Activated naive CD4-positive, alpha-beta T cell treated with anti-CD3 and anti-CD28 coated beads, Interleukin-2, amount 50 U/mL, for 72 hours (primary cell): ENCODE data around the gene FZR1. TPM values are rescaled to one million over a fixed set of nuclear protein-coding genes. Genes with fewer than 3 reads are reported as not detected.

Source experiments
- ATAC-seq, 2 donors: fragments of 150-1000 bp; cut with Tn5 transposase; 2 replicates each; pipeline ENCODE4 v1.10.0; 2021; ENCODE audit warnings: mild to moderate bottlenecking in 2 of 2, moderate library complexity in 2 of 2
- DNase-seq, 2 donors: peaks; one replicate each; pipeline ENCODE4 v3.0.0; 2021 to 2022; ENCODE audit warnings: low spot score in 2 of 2
- H3K27ac Mint-ChIP-seq, 2 donors: one replicate each; pipeline ENCODE4 v1.8.0; 2022; ENCODE audit warnings: mild to moderate bottlenecking in 2 of 2, mixed read lengths in 2 of 2
- H3K36me3 Mint-ChIP-seq, 2 donors: one replicate each; pipeline ENCODE4 v1.8.0; 2022; ENCODE audit warnings: mixed read lengths in 2 of 2
- H3K9me3 Mint-ChIP-seq, 2 donors: one replicate each; pipeline ENCODE4 v1.8.0; 2022; ENCODE audit warnings: mixed read lengths in 2 of 2
- total RNA-seq, 2 donors: library from RNA; stranded (reverse); gene quantifications; one replicate each; pipeline ENCODE4 v1.2.3, GENCODE V29; 2022

FZR1 gene
- total RNA-seq, 2 donors from 2014 or later, result 52.4 to 73.5 TPM

DNA sequence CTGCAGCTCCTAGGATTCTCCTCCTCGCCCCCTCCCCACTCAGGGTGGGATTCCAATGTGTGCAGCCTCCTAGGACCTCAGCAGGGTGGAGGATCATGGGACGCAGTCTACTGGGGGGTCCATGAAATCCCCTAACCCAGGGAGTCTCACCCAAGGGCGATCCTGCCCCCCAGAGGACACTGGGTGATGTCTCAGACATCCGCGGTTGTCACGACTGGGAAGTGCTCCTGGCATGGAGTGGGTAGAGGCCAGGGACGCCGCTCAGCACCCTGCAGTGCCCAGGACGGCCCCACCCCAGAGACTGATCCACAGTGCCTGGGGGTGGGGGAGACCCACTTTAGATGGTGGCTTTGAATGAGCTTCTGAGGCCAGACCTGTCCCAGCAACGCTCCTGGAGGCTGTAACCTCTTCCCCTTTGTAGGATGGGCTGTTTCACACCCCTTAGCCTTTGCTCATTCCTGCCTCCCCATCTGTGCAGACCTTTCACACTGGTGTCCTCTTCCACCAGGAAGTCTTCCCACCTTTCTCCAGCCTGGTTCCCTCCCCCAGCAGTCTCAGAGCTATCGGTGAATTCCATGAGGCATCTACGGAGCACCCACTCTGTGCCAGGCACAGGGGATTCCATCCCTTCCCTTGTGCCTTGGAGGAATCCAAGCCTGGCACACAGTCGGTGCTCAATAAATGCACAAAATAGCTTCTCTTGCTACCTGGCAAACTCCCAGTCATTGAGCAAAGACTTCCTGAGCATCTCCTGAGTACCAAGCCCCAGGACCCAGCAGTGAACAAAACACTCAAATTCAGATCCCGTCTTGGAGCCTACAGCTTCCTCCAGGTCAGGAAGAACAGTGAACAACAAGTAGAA lies 36.2 kb upstream of the FZR1 start:
- no peak for DNase-seq
- ATAC-seq, result no peak
- H3K27ac Mint-ChIP-seq, result no peak overlapping the region
- H3K9me3 Mint-ChIP-seq, result peaks cover 0 to 9% of the 10 kb centered on the region in 2 donors
- H3K36me3 Mint-ChIP-seq, result peaks cover 0 to 6% of the 10 kb centered on the region in 2 donors

DNA sequence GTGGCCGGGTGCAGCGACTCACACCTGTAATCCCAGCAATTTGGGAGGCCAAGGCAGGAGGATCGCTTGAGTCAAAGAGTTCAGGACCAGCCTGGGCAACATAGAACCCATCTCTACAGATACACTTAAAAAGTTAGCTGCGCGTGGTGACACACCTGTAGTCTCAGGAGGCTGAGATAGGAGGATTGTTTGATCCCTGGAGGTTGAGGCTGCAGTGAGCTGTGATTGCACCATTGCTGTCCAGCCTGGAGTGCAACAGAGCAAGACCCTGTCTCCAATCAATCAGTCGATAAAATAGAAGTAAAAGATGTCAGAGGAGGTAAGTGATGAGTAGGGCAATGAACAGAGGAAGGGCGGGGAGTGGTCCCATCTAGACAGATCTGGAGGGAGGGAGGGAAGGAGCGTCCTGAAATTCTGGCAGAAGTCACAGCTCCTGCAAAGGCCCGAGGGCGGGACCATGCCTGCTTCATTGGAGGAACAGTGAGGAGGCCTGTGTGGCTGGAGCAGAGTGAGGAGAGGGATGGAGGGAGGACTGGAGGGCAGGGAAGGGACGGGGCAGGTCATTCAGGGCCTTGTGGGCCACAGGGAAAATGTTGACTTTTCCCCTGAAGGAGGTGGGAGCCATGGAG lies 35.5 kb upstream of the FZR1 start:
- H3K9me3 Mint-ChIP-seq, result peaks cover 0 to 9% of the 10 kb centered on the region in 2 donors
- no peak overlapping the region for H3K27ac Mint-ChIP-seq
- no peak for ATAC-seq
- H3K36me3 Mint-ChIP-seq, result peaks cover 0 to 6% of the 10 kb centered on the region in 2 donors
- DNase-seq, result no peak

DNA sequence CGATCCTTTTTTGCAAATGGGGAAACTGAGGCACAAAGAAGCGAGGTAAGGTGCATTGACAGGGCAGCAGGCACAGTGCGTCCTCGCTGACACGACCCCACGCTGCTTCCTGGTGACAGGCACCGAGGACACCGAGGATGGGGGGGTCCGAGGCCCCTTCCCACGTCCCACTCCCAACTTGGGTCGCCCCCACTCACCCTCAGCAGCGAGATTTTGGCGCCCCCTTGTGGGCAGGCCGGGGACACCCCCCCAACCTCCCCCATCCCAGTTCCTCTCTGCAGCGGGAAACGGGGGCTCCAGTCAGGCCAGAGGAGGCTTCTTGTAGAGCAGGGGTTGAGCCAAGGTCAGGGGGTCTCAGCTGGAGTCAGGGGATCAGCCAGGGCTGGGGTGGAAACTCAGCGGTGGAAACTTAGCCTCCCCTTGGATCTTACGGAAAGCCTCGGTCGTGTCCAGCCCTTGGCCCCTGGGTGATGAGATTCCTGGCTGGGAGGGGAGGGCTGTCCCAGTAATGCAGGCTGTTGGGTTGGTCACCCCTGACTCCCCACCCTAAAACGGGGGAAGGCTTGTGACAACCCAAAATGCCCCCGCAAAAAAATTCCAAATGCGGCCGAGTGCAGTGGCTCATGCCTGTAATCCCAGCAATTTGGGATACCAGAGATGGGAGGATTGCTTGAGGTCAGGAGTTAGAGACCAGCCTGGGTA lies 34.0 kb upstream of the FZR1 start:
- Mint-ChIP-seq H3K36me3 (peaks cover 0 to 6% of the 10 kb centered on the region in 2 donors), H3K9me3 (peaks cover 0 to 9% of the 10 kb centered on the region in 2 donors), H3K27ac (no peak overlapping the region)
- ATAC-seq, result peak; percentile 50 to 57
- DNase-seq, result peak in 1 of 2 donors; percentile 64

DNA sequence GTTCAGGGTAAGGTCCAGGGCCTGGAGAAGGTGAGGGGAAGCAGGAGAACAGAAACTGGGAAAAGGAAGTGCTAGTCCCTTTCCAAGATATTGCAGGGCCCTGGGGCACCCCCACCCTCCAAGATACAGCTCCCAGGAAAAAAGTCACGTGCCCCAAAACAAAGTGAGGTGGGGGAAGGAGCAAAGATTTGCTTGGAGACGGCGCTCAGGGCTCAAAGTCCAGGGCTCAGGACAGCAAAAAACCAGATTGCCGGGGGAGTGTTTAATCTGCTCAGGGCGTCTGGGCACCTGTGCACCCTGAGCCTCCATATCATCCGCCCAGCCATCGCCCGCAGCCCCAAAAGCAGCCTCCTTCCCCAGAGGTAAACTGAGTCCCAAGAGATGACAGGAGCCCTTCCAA lies 32.1 kb upstream of the FZR1 start:
- ATAC-seq (no peak), DNase-seq (no peak)
- no peaks in the 10 kb centered on the region for H3K36me3 Mint-ChIP-seq

DNA sequence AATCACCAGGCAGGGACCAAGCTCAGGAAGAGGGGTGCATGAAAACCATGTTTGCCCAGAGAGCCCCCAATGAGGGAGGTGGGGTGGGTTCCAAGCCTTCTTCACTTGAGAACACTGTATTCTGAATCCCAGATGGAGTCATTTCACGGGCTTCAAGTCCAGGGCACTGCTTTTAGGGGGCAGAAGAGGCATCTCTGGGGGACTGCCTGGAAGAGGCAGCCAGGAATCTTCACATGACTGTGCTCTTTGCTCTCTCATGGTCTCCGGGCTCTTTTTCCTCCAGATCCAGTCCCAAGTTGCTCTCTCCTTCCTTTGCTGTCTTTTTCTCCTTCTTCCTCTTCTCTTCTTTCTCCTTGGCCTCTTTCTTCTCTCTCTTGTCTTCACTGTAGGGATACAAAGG lies 31.5 kb upstream of the FZR1 start:
- DNase-seq (no peak), ATAC-seq (no peak)
- Mint-ChIP-seq H3K9me3 (no peaks in the 10 kb centered on the region), H3K27ac (no peak overlapping the region), H3K36me3 (no peaks in the 10 kb centered on the region)

More for the DNA sequence above, 32.1 kb upstream of the FZR1 start:
- no peaks in the 10 kb centered on the region for H3K9me3 Mint-ChIP-seq
- no peak overlapping the region for H3K27ac Mint-ChIP-seq

DNA sequence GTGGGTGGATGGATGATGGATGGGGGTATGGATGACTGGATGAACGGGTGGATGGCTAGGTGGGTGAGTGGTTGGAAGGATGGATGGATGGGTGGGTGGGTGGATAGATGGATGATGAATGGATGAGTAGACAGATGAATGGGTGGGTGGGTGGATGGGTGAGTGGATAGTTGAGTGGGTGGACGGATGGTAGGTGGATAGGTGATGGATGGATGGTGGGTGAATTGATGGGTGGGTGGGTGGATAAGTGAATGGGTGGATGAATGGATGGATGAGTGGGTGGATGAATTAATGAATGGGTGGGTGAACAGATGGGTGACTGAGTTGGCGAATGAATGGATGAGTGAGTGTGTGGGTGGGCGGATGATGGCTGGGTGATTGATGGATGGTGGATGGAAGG lies 30.7 kb upstream of the FZR1 start:
- H3K9me3 Mint-ChIP-seq, result no peaks in the 10 kb centered on the region
- DNase-seq (no peak), ATAC-seq (no peak)
- H3K27ac Mint-ChIP-seq, result no peak overlapping the region
- no peaks in the 10 kb centered on the region for H3K36me3 Mint-ChIP-seq

DNA sequence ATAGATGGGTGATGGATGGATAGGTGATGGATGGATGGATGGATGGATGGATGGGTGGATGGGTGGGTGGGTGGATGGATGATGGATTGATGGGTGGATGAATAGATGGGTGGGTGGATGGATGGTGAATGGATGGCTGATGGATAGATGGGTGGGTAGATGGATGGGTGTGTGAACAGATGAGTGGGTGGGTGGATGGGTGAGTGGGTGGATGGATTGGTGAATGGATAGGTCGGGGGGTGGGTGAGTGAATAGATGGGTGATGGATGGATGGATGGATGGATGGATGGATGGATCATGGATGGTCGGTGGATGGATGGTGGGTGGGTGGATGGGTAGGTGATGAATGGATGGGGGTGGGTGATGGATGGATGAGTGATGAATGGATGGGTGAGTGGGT lies 29.3 kb upstream of the FZR1 start:
- ATAC-seq (no peak), DNase-seq (no peak)
- H3K9me3 Mint-ChIP-seq, result no peaks in the 10 kb centered on the region
- no peak overlapping the region for H3K27ac Mint-ChIP-seq
- no peaks in the 10 kb centered on the region for H3K36me3 Mint-ChIP-seq

DNA sequence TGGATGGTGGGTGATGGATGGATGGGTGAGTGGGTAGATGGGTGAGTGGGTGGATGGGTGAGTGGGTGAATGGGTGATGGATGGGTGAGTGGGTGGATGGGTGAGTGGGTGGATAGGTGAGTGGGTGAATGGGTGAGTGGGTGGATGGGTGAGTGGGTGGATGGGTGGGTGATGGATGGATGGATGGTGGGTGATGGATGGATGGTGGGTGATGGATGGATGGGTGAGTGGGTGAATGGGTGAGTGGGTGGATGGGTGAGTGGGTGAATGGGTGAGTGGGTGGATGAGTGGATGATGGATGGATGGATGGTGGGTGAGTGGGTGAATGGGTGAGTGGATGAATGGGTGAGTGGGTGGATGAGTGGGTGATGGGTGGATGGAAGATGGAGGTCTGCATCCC lies 28.6 kb upstream of the FZR1 start:
- ATAC-seq (no peak), DNase-seq (no peak)
- H3K27ac Mint-ChIP-seq, result no peak overlapping the region
- no peaks in the 10 kb centered on the region for H3K36me3 Mint-ChIP-seq
- H3K9me3 Mint-ChIP-seq, result no peaks in the 10 kb centered on the region

DNA sequence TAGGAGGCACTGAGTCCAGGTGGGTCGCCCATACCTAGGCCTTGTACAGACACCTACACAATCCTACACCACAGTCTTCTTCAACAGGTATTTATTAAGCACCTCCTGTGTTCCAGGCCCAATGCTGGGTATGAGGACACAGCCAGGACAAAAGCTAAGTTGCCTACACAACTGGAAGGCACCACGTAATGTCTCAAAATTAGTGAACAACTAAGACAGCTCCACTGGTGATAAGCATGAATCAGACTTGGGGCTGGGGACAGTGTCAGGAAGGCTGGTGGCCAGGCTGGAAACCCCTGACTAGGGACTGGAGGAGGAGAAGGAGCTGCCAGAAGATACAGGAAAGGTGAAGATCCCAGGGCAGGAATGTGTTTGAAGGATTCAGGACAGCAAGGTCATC lies 28.2 kb upstream of the FZR1 start:
- no peaks in the 10 kb centered on the region for H3K9me3 Mint-ChIP-seq
- DNase-seq, result no peak
- H3K27ac Mint-ChIP-seq, result no peak overlapping the region
- H3K36me3 Mint-ChIP-seq, result no peaks in the 10 kb centered on the region
- no peak for ATAC-seq

DNA sequence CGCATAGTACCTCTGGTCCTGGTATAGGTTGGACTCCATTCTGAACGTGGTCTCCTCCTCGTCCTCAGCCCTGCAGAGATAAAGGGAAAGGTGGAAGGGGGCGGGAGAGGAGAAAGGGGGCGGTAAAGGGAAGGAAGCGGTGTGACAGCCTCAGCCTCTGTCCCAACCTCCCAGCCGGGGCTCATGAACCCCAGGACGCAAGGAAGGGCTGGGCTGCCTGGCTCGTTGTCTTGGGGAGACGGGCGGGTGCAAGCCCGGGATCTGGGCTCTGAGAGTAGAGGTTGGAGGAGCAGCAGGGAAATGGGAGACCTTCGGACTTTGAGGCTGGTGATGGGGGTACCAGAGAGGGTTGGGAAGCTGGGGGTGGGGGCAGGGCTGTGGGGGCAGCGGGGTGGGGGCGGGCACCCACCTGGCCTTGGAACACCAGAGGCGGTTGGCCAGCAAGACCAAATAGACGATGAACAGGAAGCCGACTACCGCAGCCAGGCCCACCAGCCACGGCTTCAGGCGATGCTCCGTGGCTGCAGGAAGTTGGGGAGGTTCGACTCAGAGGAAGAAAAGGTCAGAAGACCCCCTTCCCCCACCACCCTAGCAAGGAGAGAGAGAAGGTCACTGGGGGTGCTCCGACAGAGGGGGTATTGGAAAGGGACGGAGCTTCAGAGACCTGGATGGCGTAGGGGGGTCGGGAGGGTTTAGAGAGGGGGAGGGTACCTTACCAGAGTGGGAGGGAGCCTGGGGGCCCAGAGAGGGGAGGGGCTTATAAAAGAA lies 27.5 kb upstream of the FZR1 start:
- no peak overlapping the region for H3K27ac Mint-ChIP-seq
- DNase-seq (no peak), ATAC-seq (peak; percentile 17 to 28)
- no peaks in the 10 kb centered on the region for H3K36me3 Mint-ChIP-seq
- H3K9me3 Mint-ChIP-seq, result no peaks in the 10 kb centered on the region

DNA sequence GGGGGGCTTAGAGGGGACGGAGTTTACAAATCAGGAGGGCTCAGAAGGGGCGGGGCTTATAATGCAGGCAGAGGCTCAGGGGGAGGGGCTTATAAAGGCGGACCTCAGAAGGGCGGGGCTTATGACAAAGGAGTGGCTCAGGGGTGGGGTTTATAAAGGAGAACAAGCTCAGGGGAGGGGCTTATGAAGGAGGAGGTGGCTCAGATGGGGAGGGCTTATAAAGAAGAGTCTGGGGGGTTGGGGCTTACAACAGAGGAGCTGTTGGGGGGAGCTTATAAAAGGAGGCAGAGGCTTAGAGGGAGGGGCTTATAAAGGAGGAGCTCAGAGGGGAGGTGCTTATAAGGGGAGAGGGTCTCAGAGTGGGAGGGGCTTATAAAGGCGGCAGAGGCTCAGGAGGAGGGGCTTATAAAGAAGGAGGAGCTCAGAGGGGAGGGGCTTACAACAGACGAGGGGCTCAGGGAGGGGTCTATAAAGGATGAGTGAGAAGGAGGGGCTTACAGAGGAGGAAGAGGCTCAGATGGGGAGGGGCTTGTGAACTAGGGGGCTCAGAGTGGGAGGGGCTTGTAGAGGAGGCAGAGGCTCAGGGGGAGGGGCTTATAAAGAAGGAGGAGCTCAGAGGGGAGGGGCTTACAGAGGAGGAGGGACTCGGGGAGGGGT lies 26.8 kb upstream of the FZR1 start:
- ATAC-seq, result peak; percentile 55 to 59
- no peaks in the 10 kb centered on the region for H3K36me3 Mint-ChIP-seq
- no peak overlapping the region for H3K27ac Mint-ChIP-seq

DNA sequence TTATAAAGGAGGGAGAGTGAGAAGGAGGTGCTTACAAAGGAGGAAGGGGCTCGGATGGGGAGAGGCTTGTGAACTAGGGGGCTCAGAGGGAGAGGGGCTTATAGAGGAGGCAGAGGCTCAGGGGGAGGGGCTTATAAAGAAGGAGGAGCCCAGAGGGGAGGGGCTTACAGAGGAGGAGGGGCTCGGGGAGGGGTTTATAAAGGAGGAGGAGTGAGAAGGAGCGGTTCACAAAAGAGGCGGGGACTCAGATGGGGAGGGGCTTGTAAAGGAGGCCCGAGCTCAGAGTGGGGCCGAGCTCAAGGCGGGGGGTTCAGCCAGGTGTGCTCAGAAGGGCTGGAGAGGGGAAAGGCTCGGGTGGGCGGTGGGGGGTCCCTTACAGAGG lies 26.3 kb upstream of the FZR1 start:
- DNase-seq (peak in 1 of 2 donors; percentile 39), ATAC-seq (peak; percentile 19 to 37)
- Mint-ChIP-seq H3K36me3 (no peaks in the 10 kb centered on the region), H3K27ac (no peak overlapping the region), H3K9me3 (no peaks in the 10 kb centered on the region)

More for the DNA sequence above, 26.8 kb upstream of the FZR1 start:
- H3K9me3 Mint-ChIP-seq, result no peaks in the 10 kb centered on the region
- DNase-seq, result peak in 1 of 2 donors; percentile 51

DNA sequence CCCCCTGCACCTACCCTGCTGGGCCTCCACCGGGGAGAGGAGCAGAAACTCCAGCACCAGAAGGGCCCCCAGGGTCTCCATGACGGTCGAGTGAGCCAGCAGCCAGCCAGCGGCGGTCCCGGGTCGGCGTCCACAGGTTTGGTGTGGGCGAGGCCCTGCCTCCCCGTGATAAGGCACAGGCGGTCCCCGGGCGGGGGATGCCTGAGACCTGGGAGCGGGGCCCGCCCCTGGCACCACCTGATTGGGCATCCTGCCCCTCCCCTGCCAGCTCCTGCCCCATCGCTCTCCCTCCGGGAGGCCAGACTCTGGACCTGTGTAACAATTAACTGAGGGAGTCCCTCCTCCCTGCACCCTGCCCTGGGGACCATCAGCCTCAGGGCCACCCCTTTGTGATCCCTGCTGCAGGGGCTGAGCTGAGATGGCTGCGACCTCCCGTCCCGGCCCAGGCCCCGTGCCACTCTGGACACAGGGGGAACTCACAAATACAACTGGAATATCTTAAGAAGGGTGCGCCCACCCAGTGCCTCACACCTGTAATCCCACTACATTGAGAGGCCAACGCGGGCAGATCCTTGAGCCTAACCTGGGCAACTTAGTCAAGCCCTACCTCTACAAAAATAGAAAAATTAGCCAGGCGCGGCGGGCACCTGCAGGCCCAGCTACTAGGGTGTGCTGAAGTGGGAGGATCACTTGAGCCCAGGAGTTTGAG lies 25.6 kb upstream of the FZR1 start, which contains the start of gene SMIM24:
SMIM24 (minus strand) TSS at position 143 of the 709 bp plus-strand sequence; CDS start at position 81, 62 bp downstream.
- ATAC-seq (no peak), DNase-seq (no peak)
- Mint-ChIP-seq H3K27ac (no peak within 1 kb of the TSS), H3K36me3 (no peaks in the 10 kb centered on the region), H3K9me3 (no peaks in the 10 kb centered on the region)

DNA sequence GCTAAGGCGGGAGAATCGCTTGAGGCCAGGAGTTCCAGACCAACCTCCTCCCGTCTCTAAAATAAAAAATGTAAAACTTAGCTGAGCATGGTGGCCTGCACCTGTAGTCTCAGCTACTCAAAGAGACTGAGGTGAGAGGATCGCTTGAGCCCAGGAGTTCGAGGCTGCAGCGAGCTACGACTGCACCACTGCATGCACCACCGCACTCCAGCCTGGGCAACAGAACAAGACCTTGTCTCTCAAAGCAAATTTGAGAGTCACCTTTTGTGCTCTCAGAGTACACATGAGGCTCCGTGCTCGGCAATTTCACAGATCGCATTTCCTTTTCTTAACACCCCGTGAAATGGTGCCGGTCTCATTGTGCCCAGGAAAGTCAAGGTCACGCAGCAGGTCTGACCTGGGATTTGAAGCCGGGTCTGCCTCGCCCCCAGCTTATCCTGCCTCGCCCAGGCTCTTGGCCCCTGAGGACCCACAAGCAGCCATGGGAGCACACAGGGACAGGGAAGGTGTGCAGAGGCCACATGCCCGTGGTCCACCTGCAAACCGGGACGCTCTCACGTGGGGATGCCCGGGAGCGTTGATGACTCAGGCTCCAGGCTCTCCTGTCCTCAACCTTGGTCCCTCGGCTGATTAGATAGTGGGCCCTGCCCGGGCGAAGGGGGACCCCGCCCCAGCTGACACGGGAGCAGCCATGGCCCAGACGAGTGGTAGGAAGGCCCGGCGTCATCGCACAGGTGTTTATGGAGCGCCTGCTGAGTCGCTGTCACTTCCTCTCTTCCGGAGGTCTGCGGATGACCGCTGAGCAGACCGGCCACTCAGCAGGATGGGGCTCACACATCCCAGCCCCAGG lies 24.6 kb upstream of the FZR1 start:
- H3K27ac Mint-ChIP-seq, result no peak overlapping the region
- ATAC-seq (no peak), DNase-seq (no peak)
- no peaks in the 10 kb centered on the region for H3K36me3 Mint-ChIP-seq
- H3K9me3 Mint-ChIP-seq, result no peaks in the 10 kb centered on the region
